Measurements from ENCODE around the gene AKAP12.

Gene AKAP12

GRCh38 chr6:151374036-151374683, 134.4 kb downstream of the AKAP12 start:
- Mint-ChIP-seq H3K4me3 (no peak overlapping the region), H3K36me3 (ENCODE audit: low read depth) (peaks cover 38% of the 10 kb centered on the region), H3K27ac (peak overlapping the region in 2 of 3 experiments; percentile 10 to 18), H3K4me1 (peaks cover 18% of the 10 kb centered on the region), H3K9me3 (peaks cover 2% of the 10 kb centered on the region), H3K27me3 (ENCODE audit: low read depth) (no peaks in the 10 kb centered on the region)
- no peak for TF ChIP-seq CTCF (IDR thresholded peaks at IDR 0.05; ENCODE audit: unreplicated experiment in 3 of 3)

GRCh38 chr6:151375833-151376232, 136.1 kb downstream of the AKAP12 start:
- H3K9me3 Mint-ChIP-seq: peaks cover 2% of the 10 kb centered on the region
- peaks cover 30% of the 10 kb centered on the region for H3K36me3 Mint-ChIP-seq (ENCODE audit: low read depth)
- no peak for TF ChIP-seq CTCF (IDR thresholded peaks at IDR 0.05; ENCODE audit: unreplicated experiment in 3 of 3)
- H3K27ac Mint-ChIP-seq: no peak overlapping the region
- peaks cover 21% of the 10 kb centered on the region for H3K4me1 Mint-ChIP-seq
- H3K4me3 Mint-ChIP-seq: no peak overlapping the region
- H3K27me3 Mint-ChIP-seq (ENCODE audit: low read depth): no peaks in the 10 kb centered on the region

DNA sequence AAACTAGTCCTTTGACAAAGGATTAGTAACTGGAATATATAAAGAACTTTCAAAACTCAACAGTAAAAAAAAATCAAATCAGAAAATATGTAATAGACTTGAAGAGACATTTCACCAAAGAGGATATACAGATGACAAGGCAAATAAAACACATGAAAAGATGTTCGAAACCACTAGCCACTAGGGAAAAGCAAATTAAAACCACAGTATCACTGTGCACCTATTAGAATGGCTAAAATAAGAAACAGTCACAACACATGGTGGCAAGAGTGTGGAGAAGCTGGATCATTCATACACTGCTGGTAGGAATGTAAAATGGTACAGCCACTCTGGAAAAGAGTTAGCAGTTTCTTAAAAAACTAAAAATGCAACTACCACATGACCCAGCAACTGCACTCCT, 136.7 kb downstream of the AKAP12 start:
- Mint-ChIP-seq H3K27me3 (ENCODE audit: low read depth) (no peaks in the 10 kb centered on the region), H3K9me3 (peaks cover 2% of the 10 kb centered on the region), H3K27ac (no peak overlapping the region), H3K36me3 (ENCODE audit: low read depth) (peaks cover 25% of the 10 kb centered on the region), H3K4me3 (no peak overlapping the region), H3K4me1 (peaks cover 22% of the 10 kb centered on the region)
- TF ChIP-seq CTCF (IDR thresholded peaks at IDR 0.05; ENCODE audit: unreplicated experiment in 3 of 3): no peak

DNA sequence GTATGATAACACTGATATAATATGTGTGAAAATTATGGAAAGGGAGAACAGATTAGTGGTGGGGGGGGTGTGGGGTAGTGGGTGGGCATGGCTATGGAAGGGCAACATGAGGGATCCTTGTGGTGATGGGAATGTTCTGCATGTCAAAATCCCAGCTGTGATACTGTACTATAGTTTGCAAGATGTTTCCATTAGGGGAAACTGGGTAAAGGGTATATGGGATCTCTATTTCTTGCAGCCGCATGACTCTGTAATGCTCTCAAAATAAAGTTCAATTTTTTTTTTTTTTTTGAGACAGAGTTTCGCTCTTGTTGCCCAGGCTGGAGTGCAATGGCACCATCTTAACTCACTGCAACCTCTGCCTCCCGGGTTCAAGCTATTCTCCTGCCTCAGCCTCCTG, 137.3 kb downstream of the AKAP12 start:
- Mint-ChIP-seq H3K9me3 (peaks cover 2% of the 10 kb centered on the region), H3K36me3 (ENCODE audit: low read depth) (peaks cover 19% of the 10 kb centered on the region), H3K27ac (no peak overlapping the region), H3K27me3 (ENCODE audit: low read depth) (no peaks in the 10 kb centered on the region), H3K4me1 (peaks cover 15% of the 10 kb centered on the region), H3K4me3 (no peak overlapping the region)
- no peak for TF ChIP-seq CTCF (IDR thresholded peaks at IDR 0.05; ENCODE audit: unreplicated experiment in 3 of 3)

DNA sequence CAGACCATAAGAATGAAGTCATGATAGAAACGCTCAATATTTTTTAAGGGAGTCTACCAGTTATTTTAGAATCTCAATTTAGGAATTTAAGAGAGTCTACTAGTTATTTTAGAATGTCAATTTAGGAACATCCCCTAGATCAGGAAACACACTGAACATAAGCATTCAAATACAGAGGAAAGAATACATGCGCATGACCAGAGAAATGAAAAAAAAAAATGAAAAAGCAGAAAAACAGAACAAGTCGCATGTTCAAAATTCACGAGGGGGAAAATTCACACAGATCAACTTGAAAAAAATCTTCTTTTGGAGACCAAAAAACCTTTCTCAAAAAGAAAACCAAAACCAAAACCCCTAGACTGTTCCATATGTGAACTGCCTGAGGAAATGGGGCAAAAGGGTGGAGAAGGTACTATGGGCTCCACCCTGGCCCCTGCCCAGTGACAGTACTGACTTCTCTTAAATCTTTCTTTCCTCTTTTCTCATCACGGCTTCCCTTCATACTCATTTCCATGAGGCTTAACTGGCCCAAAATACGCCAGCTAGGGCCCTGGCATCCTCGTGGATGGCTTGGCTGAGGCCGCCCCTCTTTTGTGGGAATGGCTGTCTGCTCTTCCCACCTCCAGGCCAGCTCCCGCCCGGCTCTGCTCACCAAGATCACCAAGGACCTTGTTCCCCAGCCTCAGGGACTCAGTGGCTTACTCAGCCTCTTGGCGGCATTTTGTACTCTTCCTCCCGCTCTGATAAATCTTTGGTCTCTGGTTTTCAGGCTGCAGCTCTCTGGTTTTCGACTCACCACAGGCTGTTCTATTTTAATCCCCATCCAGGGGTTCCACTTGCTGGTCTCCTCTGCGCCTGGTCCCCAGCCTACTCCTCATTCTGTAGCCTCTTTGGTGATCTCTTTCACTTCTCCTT, 140.4 kb downstream of the AKAP12 start:
- Mint-ChIP-seq H3K27me3 (ENCODE audit: low read depth) (no peaks in the 10 kb centered on the region), H3K36me3 (ENCODE audit: low read depth) (peaks cover 12% of the 10 kb centered on the region), H3K27ac (peak overlapping the region in 1 of 3 experiments; percentile 30), H3K9me3 (peaks cover under 1% of the 10 kb centered on the region), H3K4me3 (no peak overlapping the region), H3K4me1 (peaks cover 4% of the 10 kb centered on the region)
- no peak for TF ChIP-seq CTCF (IDR thresholded peaks at IDR 0.05; ENCODE audit: unreplicated experiment in 3 of 3)
